CD4-positive, alpha-beta T cell treated with Interleukin-15 for 1 hour (primary cell): Measurements from ENCODE around the gene SECISBP2L.

Experiments used
- DNase-seq: peaks from one replicate; pipeline ENCODE4 v3.0.0-alpha.2; 2020

The SECISBP2L gene

GRCh38 chr15:48962662-48963523 is 83.4 kb downstream of the SECISBP2L start:
- DNase-seq = no peak

- DNase-seq = no peak
Measured at GRCh38 chr15:48955967-48956366, 90.3 kb downstream of the SECISBP2L start.

GRCh38 chr15:48955370-48955769 is 90.9 kb downstream of the SECISBP2L start:
- DNase-seq = no peak

DNA sequence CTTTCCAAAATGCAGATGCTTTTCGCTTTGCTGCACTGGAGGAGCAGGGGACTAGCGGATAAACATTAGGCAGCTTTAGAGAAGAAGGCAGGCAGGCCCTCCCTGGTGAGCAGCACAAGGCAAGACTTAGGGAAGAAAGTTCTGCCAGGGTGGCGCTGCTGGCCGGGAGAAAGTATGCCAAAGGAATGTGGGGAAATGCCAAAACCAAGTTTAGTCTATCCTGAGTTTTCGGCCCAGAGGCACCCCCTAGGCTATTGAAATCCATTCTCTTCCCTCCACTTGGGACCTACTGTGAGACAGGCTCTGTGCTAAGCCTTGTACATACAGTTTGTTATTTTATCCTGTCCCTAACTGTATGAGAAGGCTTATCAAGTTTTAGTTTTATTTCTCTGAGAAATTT is 91.7 kb downstream of the SECISBP2L start:
- DNase-seq = no peak

GRCh38 chr15:48946840-48947187 is 99.4 kb downstream of the SECISBP2L start:
- no peak for DNase-seq

DNA sequence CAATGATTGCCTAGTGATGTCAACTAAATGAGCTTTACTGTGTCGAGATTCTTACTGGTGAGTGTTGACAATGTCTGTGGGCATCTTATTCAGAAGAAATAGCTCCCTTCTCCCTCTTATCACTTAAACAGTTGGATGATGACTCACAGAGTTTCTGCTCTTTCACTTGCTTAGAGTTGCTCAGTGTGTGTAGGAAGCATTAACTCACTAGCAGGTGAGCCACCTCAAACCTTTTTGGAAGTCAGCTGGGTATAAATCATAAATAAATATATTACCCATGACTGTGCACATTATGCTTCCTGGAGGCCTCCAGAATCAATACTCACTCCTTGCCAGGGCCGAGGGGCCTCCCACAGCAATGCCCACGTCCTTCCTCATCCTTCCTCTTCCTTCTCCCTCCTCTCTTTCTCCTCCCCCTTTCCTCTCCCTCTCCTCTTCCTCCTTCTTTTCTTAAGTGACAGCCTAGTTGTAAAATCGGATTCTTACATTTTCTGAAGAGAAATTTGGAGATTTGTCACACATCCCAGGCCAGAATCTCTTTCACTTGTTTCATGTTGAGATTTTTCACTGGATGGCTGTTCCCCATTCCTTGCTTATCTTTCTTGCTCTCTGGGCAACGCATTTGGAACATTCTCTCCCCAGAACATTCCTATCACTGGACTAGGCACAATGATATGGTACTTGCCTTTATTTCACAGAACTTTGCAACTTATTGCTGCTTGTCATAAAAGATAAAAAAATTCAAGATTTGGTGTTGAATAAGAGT is 100.0 kb downstream of the SECISBP2L start:
- no peak for DNase-seq

DNA sequence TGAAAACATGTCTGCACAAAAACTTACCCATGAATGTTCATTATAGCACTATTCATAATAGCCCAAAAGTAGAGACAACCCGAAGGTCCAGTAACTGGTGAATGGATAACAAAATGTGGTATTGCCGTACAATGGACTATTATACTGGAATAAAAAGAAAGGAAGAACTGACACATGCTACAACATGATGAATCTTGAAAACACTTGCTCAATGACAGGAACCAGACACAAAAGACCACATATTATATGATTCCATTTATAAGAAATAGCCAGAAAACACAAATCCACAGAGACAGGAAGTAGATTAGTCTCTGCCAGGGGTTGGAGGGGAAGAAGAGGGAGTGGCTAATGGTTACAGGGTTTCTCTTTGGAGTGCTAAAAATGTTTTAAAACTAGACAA is 100.9 kb downstream of the SECISBP2L start:
- DNase-seq = no peak

DNA sequence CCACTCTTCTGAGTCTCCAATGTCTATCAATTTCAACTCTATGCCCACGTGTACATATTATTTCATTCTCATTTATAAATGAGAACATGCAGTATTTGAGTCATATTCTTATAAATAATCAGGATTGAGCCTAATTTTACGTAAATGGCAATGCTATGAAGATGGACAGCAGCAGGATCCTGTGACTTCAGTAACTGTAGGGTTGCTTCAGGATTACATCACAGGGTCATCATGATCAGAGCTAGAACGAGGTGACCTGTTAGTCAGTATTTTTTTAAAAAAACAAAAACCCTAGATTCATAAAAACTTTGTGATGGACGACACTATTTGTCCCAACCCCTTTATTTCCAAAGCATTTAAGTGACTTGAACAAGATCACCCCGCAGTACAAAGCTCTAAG is 104.3 kb downstream of the SECISBP2L start:
- no peak for DNase-seq

GRCh38 chr15:48940508-48940907 is 105.7 kb downstream of the SECISBP2L start:
- DNase-seq = no peak

DNA sequence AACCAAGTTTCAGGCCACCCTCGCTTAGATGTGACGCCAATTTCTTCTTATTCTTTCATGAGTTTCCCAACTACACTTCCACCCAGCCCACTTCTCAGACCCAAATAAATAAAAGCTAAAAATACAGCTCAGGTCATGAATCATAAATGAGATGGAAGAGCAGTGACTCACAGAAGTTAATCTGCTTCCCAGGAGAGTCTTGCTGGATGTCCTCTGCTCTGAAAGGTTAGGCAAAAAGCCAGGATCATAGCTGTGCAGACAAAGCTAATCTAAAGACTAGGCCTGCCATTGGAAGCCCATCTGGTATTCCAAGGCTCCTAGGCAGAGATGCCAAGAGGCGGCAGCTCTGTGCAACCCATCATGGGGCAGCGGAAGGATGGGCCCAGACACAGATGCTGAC is 106.6 kb downstream of the SECISBP2L start:
- DNase-seq = no peak
